ENCODE results near the gene YY1.

- no peak for TF ChIP-seq EZH2 (IDR thresholded peaks at IDR 0.05)
- no peak for TF ChIP-seq CTCF (IDR thresholded peaks at IDR 0.05)
- no peak for TF ChIP-seq EZH2phosphoT487 (IDR thresholded peaks at IDR 0.05)
Measured at GRCh38 chr14:100212476-100213333, 26.2 kb upstream of the YY1 start.

Data from neural progenitor cell (in vitro differentiated cells).